Measurements from ENCODE around the gene TCF7.

DNA sequence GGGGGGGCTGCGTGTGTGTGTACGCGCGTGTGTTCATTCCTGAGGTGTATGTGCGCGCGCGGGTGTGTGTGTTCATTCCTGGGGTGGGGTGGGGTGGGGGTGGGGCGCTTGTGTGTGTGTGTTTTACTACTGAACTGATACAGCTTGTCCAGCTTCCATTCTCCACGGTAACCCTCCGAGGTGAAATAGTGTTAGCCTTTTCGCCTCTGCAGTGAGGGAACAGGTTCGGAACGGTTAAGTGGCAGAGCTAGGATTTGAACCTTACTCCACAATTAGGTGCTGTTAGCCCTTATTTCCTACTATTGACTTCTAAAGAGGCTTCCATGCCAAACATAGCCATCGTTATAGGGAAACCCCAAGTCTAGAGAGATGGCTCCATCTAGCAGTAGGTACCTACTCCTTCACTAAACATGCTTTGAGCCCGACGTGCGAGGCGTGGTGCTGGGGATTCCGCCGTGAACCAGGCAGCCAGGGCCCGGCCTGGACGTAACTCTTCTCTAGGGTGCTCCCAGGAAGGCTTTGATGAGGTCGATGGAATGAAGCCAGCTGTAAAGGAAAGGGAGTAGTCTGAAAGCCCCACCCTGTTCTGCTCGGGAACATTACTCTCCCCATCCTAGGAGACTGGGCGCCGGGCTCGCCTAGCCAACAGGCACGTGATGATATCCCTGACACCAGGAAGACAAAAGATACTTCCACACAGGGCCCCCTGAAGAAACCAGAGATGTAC, 63.1 kb downstream of the TCF7 start:
- TF ChIP-seq CTCF (conservative IDR thresholded peaks at IDR 0.05) (no peak), EZH2 (IDR thresholded peaks at IDR 0.05; ENCODE audit: low read depth) (no peak)

All from PC-9 (cell line).